CD4-positive, alpha-beta T cell treated with Interleukin-4 for 4 hours (primary cell): Measurements from ENCODE around the gene E2F2.
"Not testable (repeated sequence)": the region's sequence is repeated elsewhere in the genome, so short reads cannot be mapped to it uniquely, and the experiment has no call there.

Experiments used
- DNase-seq: peaks from one replicate; pipeline ENCODE4 v3.0.0-alpha.2; 2020

The E2F2 gene

GRCh38 chr1:23545851-23546250 is 14.8 kb upstream of the E2F2 start:
- DNase-seq = no peak

GRCh38 chr1:23544444-23545389 is 13.7 kb upstream of the E2F2 start:
- peak; percentile 77 for DNase-seq

GRCh38 chr1:23543707-23544443 is 12.8 kb upstream of the E2F2 start:
- no peak for DNase-seq

GRCh38 chr1:23542940-23543339 is 11.9 kb upstream of the E2F2 start:
- DNase-seq = not testable (repeated sequence)

- DNase-seq = peak; percentile 93
Measured at GRCh38 chr1:23539698-23540266, 8.7 kb upstream of the E2F2 start.

- no peak for DNase-seq
Measured at GRCh38 chr1:23537296-23537973, 6.4 kb upstream of the E2F2 start.

- DNase-seq = peak; percentile 36
Measured at GRCh38 chr1:23533246-23534023, 2.4 kb upstream of the E2F2 start.

GRCh38 chr1:23531562-23532094 is 595 bp upstream of the E2F2 start:
- no peak for DNase-seq

GRCh38 chr1:23530087-23530746 is 816 bp downstream of the E2F2 start:
- DNase-seq = no peak

- DNase-seq = no peak
Measured at GRCh38 chr1:23529146-23530086, 1.6 kb downstream of the E2F2 start.

- peak; percentile 90 for DNase-seq
Measured at GRCh38 chr1:23528250-23528978, 2.6 kb downstream of the E2F2 start.

- no peak for DNase-seq
Measured at GRCh38 chr1:23527900-23528249, 3.2 kb downstream of the E2F2 start.

GRCh38 chr1:23527366-23527765 is 3.7 kb downstream of the E2F2 start:
- DNase-seq = no peak

- no peak for DNase-seq
Measured at GRCh38 chr1:23526329-23527041, 4.5 kb downstream of the E2F2 start.

- DNase-seq = peak; percentile 42
Measured at GRCh38 chr1:23525558-23526250, 5.3 kb downstream of the E2F2 start.

GRCh38 chr1:23524716-23525401 is 6.2 kb downstream of the E2F2 start:
- peak; percentile 57 for DNase-seq

- no peak for DNase-seq
Measured at GRCh38 chr1:23524163-23524562, 6.9 kb downstream of the E2F2 start.
